ENCODE data around the gene KCNAB3. TPM values are rescaled to one million over a fixed set of nuclear protein-coding genes. Genes with fewer than 3 reads are reported as not detected.
"Not testable (repeated sequence)": the region's sequence is repeated elsewhere in the genome, so short reads cannot be mapped to it uniquely, and the experiment has no call there.

The KCNAB3 gene
- total RNA-seq, result 0.10 and 0.53 TPM in 2 replicates
- 0.59 TPM for polyA plus RNA-seq (2012)

DNA sequence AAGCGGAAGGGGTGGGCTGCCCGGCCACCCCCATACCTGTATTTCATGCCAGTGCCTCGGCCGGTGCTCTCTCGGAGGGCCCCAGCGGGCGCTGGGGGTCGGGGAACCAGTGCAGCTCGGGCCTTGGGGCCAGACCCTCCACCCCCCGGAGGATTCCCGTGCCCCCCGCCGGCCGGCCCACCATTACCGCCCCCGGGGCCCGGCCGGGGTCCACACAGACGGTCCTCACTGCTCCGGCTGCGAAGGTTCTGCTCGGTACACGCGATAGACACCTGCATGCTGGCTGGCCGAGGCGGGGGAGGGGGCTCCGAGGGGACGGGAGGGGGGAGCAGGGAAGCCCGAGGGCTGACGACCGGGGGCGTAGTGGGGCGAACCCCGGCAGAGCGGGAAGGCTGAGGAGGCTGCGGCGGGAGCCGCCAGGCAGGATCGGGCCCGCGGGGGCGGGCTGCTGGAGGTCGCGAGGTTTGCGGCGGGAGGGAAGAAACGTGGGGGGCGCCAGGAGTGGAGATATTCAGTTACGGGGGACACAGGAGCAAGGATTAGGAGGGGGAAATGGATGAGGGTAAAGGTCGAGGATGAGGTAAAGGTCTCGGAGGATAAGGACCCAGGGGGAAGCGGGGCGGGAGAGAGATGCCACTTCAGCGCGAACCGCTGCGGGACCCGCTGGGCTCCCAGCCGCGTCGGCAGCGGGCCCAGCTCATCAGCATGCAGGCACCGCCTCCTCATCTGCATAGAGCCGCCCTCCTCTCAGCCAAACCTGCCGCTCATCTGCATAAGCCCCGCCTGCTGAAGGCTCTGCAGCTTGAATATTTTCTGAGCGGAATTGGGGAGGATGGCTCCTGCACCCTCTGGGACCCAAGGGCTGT is at the start of gene KCNAB3:
TSS of gene KCNAB3 (minus strand) at position 699 of the 866 bp plus-strand sequence. CDS start at position 278, 421 bp downstream.
- DNase-seq (ENCODE audit: low read depth), result no peak

DNA sequence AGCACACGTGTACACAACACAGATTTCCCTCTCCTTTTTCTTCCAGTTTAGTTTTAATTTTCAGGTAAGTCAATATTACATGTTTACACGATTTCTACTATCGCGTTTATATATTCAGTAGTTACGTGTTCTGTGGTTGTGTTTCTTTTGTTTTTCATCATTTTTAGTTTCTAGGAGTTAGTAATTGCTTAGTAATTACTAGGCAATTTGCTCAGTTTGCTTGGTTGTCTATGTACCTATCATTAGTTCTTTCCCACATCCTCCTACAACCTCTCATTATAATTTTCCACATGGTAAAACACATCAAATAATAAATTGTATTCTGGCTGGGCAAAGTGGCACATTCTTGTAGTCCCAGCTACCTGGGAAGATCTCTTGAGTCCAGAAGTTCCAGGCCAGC is 48.1 kb upstream of the KCNAB3 start:
- no peak for DNase-seq (ENCODE audit: low read depth)

DNA sequence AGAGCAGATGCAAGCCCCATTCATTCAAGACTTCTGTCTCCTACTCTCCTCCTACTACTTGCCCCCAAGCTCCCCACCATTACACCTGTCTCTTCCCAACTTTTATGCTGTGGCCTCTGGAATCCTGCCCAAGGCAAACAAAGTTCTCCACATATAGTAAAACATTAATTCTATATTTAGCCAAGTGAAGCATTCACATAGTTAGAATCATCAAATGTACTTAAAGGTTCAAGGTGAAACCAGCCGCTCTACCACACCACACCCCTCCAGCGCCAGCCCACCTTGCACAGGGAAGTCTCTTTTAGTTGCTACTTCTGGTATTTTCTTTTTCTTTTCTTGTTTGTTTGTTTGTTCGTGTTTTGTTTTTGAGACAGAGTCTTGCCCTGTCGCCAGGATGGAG is 47.4 kb upstream of the KCNAB3 start:
- peak; percentile 45 for DNase-seq (ENCODE audit: low read depth)

DNA sequence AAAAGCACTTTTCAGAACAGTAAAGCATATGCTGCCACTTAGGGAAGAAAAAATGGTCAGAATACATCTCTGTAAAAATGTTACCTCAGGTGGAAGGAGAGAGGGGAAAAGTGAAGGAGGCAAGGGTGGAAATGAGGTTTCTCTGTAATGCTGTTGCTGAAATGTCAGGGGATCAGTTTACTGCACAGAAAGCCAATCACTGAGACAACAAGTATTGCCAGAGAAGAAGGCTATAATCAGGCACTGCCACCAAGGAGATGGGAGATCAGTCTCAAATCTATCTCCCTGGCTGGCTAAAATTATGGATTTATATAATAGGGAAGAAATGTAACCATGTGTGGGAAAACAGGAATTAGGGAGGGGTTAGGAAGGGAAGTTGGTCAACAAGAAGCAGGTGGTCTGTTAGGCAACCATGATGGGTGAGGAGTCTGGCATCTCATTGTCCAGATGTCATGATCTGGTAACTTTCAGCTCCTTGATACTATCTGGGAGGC is 45.0 kb upstream of the KCNAB3 start:
- no peak for DNase-seq (ENCODE audit: low read depth)

DNA sequence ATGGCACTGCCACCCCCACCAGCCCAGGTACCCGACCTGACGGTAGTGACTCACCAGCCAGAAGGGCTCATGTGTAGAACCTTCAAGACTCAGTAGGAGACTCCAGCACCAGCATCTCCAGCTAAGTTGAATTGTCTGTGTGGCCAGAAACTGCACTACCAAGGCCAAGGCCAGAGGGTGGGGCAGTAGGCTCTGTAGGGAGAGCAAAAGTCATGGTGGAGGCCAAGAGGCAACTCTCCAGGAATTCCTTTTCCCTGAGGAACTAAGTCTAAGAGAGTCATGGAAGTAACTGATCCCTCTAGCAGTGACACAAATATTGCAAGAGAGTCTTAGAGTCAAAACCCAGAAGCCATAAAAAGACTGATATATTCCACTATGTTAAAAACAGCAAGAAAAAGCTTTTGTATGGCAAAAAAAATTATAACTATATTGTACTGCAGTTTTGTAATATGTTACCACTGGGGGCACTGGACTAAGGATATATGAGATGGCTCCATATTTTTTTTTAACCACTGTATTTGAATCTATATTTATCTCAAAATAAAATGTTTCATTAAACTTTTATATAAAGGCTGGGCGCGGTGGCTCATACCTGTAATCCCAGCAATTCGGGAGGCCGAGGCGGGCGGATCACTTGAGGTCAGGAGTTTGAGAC is 42.6 kb upstream of the KCNAB3 start:
- DNase-seq (ENCODE audit: low read depth), result peak; percentile 56

DNA sequence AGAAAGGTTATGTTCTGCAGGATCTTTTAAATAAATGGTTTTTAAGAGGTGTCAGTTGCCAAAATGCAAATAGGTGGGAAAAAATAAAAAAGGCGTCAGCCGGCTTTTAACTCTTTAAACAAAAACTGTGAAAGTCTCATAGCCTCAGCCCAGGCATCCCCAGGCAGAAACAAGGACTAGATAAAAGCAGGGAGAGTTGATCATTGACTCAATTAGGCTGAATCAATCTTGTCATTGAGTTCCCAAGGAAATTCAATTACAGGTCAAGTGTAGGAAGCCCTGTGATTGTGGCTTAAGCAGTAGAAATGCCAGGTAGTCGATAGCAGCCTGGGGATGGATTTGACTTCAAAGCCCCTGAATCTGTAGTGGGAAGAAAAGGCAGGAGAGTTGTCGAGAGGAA is 42.0 kb upstream of the KCNAB3 start:
- no peak for DNase-seq (ENCODE audit: low read depth)

DNA sequence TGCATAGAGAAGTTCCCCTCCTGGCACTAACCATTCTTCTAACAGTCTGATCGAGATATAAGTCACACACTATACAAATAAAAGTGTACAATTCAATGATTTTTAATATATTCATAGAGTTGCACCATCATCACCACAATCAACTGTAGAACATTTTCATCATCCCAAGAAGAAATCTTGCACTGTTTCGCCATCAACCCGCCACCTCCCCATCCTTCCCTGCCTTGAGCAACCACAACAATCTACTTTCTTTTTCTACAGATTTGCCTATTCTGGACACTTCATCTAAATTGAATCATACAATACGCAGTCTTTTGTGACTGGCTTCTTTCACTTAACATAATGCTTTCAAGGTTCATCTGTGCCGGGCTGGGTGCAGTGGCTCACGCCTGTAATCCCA is 39.8 kb upstream of the KCNAB3 start:
- DNase-seq (ENCODE audit: low read depth), result no peak

DNA sequence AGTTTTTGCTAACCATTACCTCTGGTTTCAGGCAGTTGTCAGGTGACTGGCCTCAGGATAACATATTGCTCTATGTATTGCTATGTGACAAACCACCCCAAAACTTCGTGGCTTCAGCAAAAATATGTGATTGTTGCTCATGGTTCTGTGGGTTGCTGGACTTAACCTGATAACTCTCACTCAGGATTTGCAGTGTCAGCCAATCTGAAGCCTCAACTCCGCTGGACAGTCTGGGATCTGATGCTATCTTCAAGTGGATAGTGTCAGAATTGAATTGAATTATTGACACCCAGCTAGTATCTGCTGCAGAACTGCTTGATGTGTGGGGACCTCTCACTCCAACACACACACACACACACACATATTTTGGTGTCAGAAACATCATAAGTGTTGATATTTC is 38.1 kb upstream of the KCNAB3 start:
- no peak for DNase-seq (ENCODE audit: low read depth)

DNA sequence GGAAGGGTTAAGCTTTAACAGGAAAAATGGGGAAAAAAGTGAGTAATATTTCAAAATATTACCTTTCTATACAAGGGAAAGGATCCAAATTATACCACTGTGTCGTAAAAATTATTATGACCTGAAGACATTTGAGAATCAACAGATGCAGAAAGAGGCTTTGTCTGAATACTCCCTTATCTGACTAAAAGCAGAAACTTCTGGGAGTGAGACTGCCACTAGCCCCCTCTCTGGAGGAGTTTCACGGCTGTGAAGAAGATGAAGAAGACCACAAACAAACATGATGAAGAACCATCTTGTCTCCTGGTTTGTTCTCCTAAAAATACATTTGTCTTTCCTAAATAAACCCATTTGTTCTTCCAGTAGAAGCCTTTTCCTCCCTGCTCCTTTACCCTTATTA is 31.8 kb upstream of the KCNAB3 start:
- no peak for DNase-seq (ENCODE audit: low read depth)

DNA sequence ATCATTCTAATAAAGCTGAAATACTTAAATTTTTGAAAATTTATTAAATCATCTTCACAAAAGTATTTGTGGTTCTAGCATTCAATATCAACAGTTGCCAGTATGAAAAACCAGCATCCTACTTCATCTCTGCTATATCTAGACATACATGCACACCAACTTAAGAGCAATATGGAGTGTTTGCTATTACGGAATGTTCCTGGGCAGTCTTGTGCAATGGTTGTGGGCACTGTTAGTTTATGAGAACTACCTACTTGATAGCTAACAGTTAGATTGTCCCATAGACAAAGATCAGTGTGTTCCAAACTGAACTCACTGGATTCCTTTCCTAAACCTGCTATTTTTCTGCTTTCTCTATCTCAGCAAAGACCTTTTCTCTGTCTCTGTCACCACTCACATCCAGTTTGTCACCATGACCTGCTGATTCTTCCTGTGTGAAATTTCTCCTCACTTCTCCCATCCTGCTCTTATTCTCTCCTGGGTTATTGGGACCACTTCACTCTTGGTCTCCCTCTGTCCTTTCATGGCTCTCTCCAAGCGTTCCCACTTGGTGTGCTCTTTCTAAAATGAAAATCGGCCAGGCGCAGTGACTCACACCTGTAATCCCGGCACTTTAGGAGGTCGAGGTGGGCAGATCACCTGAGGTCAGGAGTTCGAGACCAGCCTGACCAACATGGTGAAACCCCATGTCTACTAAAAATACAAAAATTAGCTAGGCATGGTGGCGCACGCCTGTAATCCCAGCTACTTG is 30.0 kb upstream of the KCNAB3 start:
- no peak for DNase-seq (ENCODE audit: low read depth)

DNA sequence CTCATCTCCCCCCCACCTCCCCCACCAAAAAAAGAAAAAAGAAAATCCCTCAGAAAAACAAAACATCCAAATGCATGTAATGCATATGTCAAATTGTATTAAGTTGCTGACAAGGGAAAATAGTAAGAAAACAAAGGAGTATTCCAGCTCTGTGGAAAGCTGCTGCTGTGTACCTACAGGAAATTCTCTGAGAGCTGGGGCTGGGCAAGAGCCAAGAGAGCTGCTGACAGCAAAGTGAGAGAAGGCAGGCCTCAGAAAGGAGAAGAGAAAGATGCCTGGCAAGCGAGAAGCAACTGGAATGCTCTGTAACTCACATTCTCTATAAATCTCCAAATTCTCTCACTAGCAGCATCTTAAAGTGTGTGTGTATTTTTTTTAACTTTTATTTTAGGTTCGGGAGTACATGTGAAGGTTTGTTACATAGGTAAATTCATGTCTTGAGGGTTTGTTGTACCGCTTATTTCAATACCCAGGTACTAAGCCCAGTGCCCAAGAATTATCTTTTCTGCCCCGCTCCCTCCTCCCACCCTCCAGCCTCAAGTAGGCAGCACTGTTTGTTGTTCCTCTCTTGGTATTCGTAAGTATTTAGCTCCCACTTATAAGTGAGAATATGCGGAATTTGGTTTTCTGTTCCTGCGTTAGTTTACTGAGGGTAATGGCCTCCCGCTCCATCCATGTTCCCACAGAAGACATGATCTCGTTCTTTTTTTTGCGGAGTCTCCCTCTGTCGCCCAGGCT is 26.7 kb upstream of the KCNAB3 start:
- DNase-seq (ENCODE audit: low read depth), result no peak

DNA sequence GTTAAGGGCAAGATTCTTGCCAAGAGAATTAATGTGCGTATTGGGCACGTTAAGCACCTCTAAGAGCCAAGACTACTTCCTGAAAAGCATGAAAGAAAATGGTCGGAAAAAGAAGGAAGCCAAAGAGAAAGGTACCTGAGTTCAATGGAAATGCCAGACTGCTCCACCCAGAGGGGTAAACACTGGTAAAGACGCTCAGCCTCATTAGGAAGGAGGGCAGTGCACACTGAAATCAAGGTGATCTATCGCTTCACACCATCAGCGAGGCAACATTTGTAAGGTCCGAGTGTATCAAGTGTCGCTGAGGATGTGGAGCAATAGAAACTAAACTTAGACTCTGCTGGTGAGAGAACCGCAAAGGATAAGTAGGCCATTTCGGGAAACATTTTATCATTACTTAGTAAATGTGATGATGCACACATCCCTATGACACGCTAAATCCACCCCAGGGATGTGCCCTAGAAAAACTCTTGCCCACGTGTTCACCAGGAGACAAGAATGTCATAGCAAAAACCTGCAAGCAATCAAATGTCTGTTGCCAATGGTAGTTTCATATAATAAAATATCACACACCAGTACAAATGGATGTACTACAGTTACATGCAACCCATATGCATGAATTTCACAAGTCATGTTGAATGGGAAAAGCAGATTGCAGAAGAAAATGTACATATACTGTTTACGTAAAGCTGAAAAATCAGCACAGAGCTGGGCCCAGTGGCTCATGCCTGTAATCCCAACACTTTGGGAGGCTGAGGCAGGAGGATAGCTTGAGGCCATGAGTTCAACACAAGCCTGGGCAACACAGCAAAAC is 26.0 kb upstream of the KCNAB3 start:
- no peak for DNase-seq (ENCODE audit: low read depth)

DNA sequence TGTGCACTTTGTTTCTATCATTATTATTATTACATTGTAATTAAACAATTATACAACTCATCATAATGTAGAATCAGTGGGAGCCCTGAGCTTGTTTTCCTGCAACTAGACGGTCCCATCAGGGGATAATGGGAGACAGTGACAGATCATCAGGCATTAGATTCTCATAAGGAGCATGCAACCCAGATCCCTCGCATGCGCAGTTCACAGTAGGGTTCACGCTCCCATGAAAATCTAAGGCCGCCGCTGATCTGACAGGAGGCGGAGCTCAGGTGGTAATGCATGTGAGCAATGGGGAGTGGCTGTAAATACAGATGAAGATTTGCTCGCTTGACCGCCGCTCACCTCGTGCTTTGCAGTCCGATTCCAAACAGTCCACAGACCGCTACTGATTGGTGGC is 23.6 kb upstream of the KCNAB3 start:
- not testable (repeated sequence) for DNase-seq (ENCODE audit: low read depth)

DNA sequence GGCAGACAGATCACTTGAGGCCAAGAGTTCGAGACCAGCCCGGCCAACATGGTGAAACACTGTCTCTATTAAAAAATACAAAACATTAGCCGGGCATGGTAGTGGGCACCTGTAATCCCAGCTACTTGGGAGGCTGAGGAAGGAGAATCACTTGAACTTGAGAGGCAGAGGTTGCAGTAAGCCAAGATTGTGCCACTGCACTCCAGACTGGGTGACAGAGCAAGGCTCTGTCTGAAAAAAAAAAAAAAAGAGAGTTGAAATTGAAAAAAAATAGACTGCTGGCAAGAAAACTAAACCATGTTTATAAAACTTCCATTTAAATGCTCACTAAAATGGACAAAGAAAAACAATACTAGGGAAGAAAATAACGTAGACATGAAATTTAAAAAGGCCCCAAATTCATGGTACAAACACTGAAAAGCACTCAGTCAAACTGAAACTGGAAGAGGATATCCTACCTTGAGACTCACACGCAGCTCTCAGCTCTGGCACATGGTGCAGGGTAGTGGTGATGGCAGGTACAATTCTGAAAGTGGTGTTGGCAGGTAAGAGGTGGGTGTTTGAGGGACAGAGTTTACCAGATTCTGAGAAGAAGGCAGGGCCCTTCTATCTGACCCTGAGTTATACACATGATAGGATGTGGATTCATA is 21.6 kb upstream of the KCNAB3 start:
- no peak for DNase-seq (ENCODE audit: low read depth)

DNA sequence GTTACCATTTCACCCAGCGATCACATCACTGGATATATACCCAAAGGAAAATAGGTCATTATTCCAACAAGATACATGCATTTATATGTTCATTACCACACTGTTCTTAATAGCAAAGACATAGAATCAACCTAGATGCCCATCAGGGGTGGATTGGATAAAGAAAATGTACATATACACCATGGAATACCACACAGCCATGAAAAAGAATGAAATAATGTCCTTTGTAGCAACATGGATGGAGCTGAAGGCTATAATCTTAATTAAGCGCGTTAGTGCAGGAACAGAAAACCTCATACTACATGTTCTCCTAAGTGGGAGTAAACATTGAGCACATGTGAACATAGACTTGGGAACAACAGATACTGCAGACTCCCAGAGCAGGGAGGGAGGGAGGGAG is 20.9 kb upstream of the KCNAB3 start:
- no peak for DNase-seq (ENCODE audit: low read depth)

DNA sequence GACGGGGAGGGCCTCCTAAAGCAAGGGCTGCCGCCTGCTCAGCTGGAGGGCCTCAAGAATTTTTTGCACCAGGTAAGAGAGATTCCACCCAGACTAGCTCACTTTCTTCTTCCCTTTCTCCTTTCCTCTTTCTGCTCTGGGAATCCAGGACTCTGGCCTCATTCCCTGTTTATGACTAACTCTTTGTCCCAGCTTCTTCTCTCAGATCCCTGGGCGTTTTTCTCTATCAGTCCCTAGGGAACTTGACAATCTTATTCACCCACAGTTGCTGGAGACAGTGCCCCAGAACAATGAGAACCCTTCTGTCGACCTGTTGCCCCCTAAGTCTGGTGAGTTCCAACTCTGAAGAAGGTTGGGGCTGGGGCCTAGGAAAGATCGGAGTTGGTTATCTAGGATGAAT is 18.0 kb upstream of the KCNAB3 start:
- DNase-seq (ENCODE audit: low read depth), result no peak

DNA sequence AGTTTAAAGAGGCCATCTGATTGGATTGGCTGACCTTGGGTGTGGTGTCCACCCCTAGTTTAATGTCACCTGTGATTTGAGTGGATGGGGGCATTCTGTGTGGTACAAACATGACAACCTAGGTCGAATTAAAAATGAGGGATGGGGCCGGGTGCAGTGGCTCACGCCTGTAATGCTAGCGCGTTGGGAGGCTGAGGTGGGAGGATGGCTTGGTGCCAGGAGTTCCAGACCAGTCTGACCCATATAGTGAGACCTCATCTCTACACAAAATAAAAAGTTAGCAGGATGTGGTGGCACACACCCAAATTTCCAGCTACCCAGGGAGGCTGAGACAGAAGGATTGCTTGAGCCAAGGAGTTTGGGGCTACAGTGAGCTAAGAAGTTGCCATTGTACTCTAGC is 16.8 kb upstream of the KCNAB3 start:
- DNase-seq (ENCODE audit: low read depth), result no peak

DNA sequence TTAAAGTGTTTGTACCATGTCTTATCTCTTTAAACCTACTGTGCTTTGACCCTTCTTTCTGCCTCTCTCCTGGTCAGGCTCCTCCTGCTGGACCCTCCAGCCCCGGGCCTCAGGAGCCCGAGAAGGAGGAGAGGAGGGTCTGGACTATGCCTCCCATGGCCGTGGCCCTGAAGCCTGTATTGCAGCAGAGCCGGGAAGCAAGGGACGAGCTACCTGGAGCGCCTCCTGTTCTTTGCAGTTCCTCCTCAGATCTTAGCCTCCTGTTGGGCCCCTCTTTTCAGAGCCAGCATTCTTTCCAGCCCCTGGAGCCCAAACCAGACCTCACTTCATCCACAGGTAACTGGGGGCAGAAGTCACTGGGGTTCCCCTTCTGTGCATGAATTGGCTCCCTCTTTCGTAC is 16.0 kb upstream of the KCNAB3 start:
- no peak for DNase-seq (ENCODE audit: low read depth)

DNA sequence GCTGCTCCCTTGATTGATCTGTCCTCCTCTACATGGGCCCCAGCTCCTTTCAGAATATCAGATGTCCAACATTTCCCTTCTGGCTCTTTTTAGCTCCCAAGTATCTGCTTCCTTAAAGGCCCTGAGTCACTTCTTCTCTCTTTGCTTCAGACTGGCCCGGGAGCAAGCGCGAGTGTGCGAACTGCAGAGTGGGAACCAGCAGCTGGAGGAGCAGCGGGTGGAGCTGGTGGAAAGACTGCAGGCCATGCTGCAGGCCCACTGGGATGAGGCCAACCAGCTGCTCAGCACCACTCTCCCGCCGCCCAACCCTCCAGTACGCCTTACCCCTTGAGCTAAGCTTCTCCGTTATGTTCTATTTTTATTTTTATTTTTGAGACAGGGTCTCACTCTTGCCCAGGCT is 14.7 kb upstream of the KCNAB3 start:
- no peak for DNase-seq (ENCODE audit: low read depth)

DNA sequence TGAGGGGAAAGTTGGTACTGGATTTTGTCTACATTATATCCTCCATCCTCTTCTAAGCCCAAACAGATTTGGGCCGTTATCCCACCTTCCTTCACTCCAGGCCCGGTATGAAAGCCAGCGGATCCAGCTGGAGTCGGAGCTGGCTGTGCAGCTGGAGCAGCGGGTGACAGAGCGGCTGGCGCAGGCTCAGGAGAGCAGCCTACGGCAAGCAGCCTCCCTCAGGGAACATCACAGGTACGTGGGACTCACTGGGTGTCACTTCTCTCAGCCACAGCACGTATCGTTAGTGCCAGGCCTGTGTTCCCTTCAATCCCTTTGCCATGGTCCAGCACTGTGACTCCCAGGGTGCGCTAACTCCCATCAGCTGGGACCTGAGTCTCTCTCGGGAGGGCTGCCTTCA is 13.6 kb upstream of the KCNAB3 start:
- no peak for DNase-seq (ENCODE audit: low read depth)
